DOHH2 (cell line): Measurements from ENCODE around the gene TAF3.

ENCODE experiments used
- CTCF ChIP-seq: fragments of 200-600 bp; sonication (generic); IDR thresholded peaks from one replicate; pipeline ENCODE4 v1.5.1; 2014; ENCODE audit warnings: antibody characterized with exemption, mild to moderate bottlenecking, low read depth, low read length; ENCODE audit not compliant: poor library complexity, severe bottlenecking
- EZH2phosphoT487 ChIP-seq: fragments of 200-600 bp; sonication (generic); IDR thresholded peaks from 2 replicates; pipeline ENCODE4 v1.6.1; 2017; ENCODE audit warnings: borderline replicate concordance, mild to moderate bottlenecking, antibody characterized with exemption, low read length, moderate library complexity, mixed read lengths

GRCh38 chr10:8054244-8054493, 235.9 kb downstream of the TAF3 start:
- TF ChIP-seq EZH2phosphoT487 (no peak), CTCF (no peak)
